ENCODE data around the gene TBC1D22A. TPM values are rescaled to one million over a fixed set of nuclear protein-coding genes. Genes with fewer than 3 reads are reported as not detected.
"Not testable (repeated sequence)": the region's sequence is repeated elsewhere in the genome, so short reads cannot be mapped to it uniquely, and the experiment has no call there.

The TBC1D22A gene
- total and polyA plus RNA-seq, 11 donors: 9.4 to 30.7 (median 18.6) TPM

- intact Hi-C loops (cut with DNase I): no loop called here
- TF ChIP-seq CTCF (IDR thresholded peaks at IDR 0.05): no peak
- TF ChIP-seq POLR2A (IDR thresholded peaks at IDR 0.05): no peak
- DNase-seq (no peak), ATAC-seq (peak in 1 of 4 donors; percentile 20)
- H3K4me3 ChIP-seq: no peak overlapping the region
- no peak overlapping the region for H3K27ac ChIP-seq
- H3K9me3 ChIP-seq: peaks cover 0 to 7% (median 0%) of the 10 kb centered on the region in 12 donors
- 95 to 97% (median 96%) methylated on average over 5 of the region's 5 CpGs for WGBS, 4 donors
- peaks cover 0 to 33% (median 0%) of the 10 kb centered on the region in 9 donors for H3K36me3 ChIP-seq
- no peaks in the 10 kb centered on the region for H3K27me3 ChIP-seq
- H3K4me1 ChIP-seq: peaks cover 0 to 14% (median 0%) of the 10 kb centered on the region in 12 donors
Observed at GRCh38 chr22:46815559-46815895, 53.1 kb downstream of the TBC1D22A start.

GRCh38 chr22:46815896-46816731 is 53.7 kb downstream of the TBC1D22A start:
- intact Hi-C loops (cut with DNase I): no loop called here
- Histone ChIP-seq H3K4me1 (peaks cover 0 to 14% (median 0%) of the 10 kb centered on the region in 12 donors), H3K27me3 (no peaks in the 10 kb centered on the region), H3K36me3 (peaks cover 0 to 28% (median 0%) of the 10 kb centered on the region in 9 donors), H3K27ac (peak overlapping the region in 1 of 12 donors; percentile 29), H3K4me3 (no peak overlapping the region), H3K9me3 (peaks cover 0 to 13% (median 0%) of the 10 kb centered on the region in 12 donors)
- TF ChIP-seq POLR2A (IDR thresholded peaks at IDR 0.05) (no peak), CTCF (IDR thresholded peaks at IDR 0.05) (no peak)
- WGBS, 4 donors: 83 to 90% (median 85%) methylated on average over 15 of the region's 15 CpGs
- DNase-seq (no peak), ATAC-seq (peak in 3 of 4 donors; percentile 47 to 50 (median 48))

GRCh38 chr22:46817390-46817789 is 54.9 kb downstream of the TBC1D22A start:
- ATAC-seq; H3K27ac ChIP-seq; H3K27me3 ChIP-seq; intact Hi-C loops (cut with DNase I); DNase-seq; H3K4me3 ChIP-seq: not testable (repeated sequence)
- 96 to 99% (median 98%) methylated on average over 4 of the region's 4 CpGs for WGBS, 4 donors
- Histone ChIP-seq H3K9me3 (peaks cover 0 to 15% (median 0%) of the 10 kb centered on the region in 12 donors), H3K36me3 (peaks cover 0 to 23% (median 0%) of the 10 kb centered on the region in 9 donors), H3K4me1 (peaks cover 0 to 14% (median 0%) of the 10 kb centered on the region in 12 donors)

GRCh38 chr22:46823248-46823647 is 60.8 kb downstream of the TBC1D22A start:
- H3K36me3 ChIP-seq: peaks cover 0 to 11% (median 3%) of the 10 kb centered on the region in 9 donors
- no peak for TF ChIP-seq CTCF (IDR thresholded peaks at IDR 0.05)
- TF ChIP-seq POLR2A (IDR thresholded peaks at IDR 0.05): no peak
- no peak overlapping the region for H3K27ac ChIP-seq
- ATAC-seq (no peak), DNase-seq (no peak)
- intact Hi-C loops (cut with DNase I): no loop called here
- H3K27me3 ChIP-seq: no peaks in the 10 kb centered on the region
- H3K4me1 ChIP-seq: peaks cover 0 to 8% (median 0%) of the 10 kb centered on the region in 12 donors
- WGBS, 4 donors: 82 to 97% (median 94%) methylated on average over 8 of the region's 8 CpGs
- no peak overlapping the region for H3K4me3 ChIP-seq
- H3K9me3 ChIP-seq: peaks cover 0 to 15% (median 0%) of the 10 kb centered on the region in 12 donors

Measured in heart left ventricle (tissue), 16 donors.